HG03469 (cell line): Measurements from ENCODE around the gene CALN1.
"Not testable (repeated sequence)": the region's sequence is repeated elsewhere in the genome, so short reads cannot be mapped to it uniquely, and the experiment has no call there.

Experiments
- ATAC-seq: cut with Tn5 transposase; IDR thresholded peaks from one replicate; pipeline ENCODE4 v1.9.1; 2021; ENCODE audit warnings: mild to moderate bottlenecking, moderate library complexity, moderate number of reproducible peaks; ENCODE audit not compliant: unreplicated experiment

Gene CALN1

DNA sequence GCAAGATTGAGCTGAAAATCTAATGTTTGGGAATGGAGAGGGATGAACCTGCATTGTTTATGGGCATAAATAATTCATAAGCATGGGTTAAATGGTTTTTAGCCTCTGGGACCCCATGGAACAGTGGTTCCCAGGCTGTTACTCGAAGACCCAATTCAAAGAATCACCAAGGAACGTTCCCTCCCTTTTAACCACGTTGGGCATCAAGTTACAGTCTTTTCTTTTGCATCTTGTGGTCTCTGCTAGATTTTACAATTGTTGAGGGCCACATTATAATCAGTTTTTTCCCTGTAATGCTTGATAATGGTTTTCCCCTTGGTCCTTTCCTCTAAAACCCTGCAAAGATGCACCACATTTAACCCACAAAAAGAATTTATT lies 2.5 kb downstream of the CALN1 start:
- ATAC-seq: no peak

DNA sequence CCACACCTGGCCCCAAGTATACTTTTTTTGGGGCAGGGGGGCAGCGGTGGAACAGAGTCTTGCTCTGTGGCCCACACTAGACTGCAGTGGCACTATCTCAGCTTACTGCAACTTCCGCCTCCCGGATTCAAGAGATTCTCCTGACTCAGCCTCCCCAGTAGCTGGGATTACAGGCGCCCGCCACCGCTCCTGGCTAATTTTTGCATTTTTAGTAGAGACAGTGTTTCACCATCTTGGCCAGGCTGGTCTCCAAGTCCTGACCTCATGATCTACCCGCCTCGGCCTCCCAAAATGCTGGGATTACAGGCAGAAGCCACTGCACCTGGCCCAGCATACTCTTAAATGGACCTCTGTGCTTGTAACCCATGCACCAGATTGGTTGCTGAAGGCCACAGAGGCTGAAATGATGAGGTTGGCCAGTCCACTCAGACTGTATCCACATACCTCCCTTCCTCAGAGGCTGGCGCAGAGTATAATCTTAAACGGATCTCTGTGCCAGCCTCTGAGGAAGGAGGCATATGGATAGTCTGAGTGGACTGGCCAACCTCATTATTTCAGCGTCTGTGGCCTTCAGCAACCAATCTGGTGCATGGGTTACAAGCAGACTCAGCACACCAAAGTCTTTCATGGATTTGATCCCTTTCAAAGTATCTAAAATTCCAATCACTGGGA lies 3.0 kb downstream of the CALN1 start:
- ATAC-seq: no peak

DNA sequence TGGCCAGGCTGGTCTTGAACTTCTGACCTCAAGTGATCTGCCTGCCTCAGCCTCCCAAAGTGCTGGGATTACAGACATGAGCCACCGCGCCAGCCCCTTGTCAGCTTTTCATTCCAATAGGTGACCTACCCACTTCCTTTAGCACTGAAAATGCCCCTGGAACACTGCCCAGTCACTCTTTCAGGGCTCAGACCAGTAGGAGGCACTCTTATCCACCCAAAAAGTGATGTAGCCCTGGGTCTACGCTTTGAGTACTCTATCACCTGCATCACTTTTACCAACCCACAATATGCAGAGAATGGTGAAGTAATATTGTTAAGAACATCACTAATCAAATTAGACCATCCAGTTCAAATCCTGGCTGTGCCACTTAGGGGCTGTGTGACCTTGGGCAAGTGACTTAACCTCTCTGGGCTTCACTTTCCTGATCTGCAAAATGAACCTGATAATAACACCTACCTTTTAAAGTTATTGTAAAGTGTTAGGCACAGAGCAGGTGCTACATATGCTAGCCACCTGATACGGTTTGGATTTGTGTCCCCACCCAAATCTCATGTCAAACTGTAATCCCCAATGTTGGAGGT lies 5.2 kb downstream of the CALN1 start:
- ATAC-seq: no peak

DNA sequence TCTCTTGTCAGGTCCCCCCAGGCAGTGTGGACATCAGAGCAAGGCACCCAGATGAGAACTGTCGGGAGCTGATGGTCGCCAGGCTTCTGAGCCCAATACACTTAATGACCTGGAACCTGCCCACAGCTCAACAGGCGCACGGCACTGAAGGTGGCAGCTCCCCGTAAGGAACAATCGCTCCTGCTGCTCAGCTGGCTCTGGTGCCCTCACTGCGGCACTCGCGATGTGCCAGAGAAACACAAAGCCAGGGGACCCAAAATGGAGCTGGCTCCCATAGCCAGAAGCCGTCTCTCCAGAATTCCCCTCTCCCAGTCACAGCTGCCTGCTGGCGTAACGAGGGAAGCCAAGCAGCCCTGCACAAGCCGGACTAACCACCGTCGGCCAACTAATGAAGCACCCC lies 6.3 kb downstream of the CALN1 start:
- no peak for ATAC-seq

DNA sequence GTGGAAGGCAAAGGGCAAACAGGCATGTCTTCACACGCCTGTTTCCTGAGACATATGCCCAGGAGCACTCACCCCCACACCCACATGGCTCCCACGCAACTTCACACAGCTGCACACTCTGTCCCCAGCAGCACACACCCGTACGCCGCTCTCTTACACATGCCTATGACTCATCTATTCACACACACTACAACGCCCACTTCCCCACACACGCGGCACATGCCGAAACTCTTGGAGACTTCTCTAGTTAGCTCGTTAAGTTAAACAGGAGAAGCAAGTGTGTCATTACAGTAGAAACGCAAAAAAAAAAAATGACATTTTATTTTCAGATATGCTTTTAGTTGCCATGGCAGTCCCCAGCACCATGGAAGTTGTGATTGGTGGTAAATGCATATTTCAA lies 6.7 kb downstream of the CALN1 start:
- no peak for ATAC-seq

DNA sequence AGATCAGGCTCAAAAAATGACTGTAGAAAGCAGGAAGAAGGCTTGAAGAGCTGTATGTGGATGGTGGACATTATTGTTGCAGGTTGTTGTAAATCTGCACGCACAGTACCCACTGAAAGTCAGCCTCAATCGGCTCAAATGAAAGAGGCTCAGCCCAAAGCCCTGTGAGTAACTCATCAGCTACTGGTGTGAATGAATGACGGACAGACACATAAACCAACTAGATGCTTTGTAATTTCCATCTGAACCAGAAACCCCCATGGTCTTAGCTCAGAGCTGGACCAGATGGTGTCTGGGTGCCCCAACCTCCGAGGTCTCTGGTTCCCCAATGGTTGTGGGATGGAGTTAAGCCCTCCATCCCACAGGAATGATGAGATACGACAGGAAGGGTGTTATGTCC lies 7.4 kb downstream of the CALN1 start:
- no peak for ATAC-seq

DNA sequence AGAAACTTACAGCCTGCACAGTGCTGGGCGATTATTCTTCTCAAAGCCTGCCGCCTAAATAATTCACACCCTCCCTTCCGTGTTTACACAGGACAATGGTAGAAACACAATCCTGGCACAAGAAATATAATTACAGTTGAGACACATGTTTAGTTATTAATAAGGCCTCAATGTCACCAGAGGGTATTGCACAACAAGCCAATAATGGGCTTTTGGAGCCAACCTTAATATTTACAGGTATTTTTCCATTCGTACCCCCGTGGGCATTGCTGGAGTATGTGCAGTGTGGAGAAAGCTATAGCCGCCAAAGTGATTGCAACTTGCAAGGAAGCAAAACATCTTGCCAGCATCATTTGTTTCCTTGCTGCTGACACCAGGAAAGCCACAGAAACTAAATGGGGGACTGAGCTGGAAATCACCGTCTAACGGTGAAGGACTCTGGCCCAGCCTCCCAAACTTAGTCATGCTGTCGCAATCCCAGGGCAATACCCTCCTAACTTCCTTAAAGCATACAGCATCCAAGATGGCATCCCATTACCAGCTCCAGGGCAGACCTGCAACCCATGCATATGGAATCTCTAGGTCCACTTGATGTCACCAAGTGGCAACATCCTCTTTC lies 8.6 kb downstream of the CALN1 start:
- no peak for ATAC-seq

DNA sequence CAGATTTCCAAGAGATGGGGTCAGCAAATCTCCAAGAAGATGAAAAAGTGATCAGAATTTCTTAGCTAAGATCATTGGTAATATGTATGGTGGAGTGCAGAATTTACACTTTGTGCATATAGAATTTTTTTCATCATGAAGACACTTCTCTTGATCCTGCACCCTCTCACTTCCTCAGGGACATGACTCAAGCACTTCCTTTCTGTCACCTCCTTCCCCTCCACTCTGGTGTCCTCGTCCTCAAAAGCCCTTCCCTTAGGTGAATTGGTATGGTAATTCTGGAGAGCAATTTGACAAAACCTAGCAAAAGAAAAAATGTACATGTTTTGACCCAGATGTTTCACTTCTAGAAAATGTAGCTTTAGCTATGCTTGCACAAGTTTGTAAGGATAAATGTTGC lies 18.1 kb downstream of the CALN1 start:
- ATAC-seq: no peak

DNA sequence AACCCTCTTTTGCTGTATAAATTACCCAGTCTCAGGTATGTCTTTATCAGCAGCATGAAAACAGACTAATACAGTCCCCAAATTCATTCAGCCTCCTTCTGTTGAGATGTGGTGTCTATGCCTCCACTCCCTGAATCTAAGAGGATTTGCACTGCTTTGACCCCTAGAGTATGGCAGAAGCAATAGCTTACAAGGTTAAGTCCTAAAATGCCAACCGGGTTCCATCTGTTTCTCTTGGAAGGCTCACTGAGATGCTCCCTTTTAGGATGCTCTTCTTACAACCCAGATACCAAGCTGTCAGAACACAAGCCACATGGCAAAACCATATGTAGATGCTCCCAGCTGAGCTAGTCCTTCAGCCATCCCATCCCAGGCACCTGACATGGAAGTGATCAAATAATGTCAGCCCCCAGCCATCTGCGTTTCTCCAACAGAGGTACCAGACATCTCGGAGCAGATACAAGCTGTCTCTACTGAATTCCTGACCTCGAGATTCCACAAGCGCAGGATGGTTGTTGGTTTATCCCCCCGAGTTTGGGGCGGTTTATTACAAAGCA lies 20.2 kb downstream of the CALN1 start:
- no peak for ATAC-seq

DNA sequence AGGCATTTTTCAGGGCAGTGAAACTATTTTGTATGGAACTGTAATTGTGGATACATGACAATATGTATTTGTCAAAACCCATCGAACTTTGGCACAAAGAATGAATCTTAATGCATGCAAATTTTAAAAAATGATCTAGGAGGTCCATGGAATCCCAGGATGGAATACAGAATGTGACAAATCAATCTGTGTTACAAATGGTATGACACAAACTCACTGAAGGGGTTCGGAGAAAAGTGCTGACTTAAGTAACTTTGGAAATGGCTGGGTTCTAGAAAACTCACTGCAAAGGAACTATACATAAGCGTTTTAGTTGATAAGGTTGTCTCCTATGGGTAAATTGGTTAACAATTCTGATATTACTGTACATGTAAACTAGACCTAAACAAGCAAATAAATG lies 26.0 kb downstream of the CALN1 start:
- ATAC-seq: no peak

DNA sequence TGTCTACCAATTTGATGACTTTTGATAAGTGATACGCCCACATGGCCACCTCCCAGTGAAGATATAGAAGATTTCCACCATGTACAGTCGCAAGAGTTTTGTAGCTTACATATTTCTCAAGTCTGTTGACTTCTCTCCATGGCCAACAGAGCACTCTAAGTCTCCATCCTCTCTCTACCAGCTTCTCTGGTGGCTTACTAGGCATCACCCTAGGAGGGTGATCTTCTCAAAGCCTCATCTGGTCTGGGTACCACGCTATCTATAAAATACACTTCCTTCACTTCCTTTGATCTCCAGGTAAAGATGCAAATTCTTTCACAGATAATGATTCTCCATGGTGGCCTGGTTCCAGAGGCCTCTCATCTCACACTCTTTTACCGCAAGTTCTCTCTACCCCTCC lies 49.9 kb downstream of the CALN1 start:
- no peak for ATAC-seq

DNA sequence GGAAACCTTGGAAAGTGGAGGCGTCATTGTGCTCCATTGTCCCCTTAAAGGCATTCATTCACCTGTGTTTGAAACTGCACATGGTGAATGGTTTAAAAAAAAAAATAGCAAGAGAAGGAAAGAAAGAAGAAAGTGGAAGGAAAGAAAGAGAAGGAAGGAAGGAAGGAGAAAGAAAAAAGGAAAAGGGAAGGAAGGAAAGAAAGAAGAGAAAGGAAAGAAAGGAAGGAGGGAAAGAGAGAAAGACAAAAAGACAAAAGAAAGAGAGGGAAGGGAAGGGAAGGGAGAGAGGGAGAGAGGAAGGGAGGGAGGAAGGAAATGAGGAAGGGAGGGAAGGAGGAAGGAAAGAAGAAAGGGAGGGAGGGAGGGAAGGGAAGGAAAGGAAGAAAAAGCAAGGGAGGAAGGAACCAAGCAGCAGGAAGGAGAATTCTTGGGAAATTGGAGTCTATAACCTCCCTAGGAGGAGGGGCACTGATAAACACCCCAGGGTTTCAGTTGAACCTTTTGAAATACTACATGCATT lies 66.9 kb downstream of the CALN1 start:
- no peak for ATAC-seq

DNA sequence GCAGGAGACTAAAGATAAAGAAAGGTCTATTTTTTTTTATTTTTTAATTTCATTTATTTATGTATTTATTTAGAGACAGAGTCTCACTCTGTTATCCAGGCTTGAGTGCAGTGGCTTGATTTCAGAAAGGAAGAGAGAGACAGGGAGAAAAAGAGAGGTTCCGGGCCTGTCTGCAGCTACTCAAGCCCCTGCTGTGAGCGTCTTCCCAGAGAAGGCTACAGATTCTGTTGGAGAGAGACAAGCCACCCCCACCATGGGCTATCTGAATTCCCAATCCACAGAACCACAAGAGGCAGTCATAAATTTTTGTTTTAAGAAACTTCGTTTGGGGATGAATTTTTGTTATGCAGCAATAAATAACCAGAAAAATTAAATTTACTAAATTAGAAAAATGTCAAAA lies 68.1 kb downstream of the CALN1 start:
- ATAC-seq: no peak

DNA sequence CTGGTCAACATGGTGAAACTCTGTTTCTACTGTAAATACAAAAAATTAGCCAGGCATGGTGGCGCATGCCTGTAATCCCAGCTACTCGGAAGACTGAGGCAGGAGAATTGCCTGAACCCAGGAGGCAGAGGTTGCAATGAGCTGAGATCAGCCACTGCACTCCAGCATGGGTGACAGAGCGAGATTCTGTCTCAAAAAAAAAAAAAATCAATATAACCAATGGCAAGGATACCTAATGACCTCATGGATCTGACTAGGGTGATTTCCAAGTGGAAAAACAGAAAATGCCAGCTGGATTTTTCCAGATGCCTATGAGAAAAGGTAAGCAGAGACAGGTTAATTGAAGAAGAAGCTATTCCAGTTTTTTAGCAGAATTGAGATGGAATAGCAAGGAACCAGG lies 68.8 kb downstream of the CALN1 start:
- ATAC-seq: not testable (repeated sequence)

DNA sequence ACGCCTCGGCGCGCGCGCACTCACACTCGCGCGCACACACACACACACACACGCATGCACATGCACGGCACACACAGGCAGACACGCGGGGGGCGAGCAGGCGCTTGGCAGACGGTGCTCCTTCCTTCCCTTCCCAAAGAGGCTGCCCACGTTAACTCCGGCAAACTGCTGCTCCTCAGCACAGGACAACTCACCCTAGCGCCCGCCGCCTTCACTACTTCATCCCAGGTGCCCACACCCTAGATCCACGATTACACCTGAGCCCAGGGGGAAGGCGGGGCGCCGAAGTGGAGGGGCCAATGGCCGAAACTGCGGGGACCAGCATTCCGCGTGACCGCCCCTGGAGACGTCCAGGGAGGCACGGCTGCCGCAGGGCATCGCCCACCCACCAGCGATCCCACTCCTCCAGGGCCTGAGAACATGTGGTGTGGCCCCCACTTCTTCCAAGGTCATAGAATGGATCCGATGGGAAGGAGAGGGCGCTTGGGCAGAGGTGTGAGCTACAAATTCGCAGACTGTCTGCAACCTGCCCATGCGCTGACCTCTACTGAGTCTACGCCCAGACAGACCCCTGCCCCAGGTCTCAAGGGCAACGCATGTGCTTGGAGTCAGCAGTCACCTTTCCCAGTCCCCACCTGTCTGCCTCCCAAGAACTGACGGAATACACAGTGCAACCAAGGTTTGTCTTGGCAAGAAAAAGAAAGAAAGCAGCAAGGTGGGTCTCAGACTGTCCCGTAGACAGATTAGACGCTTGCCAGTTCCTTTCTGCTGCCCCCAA lies 74.6 kb downstream of the CALN1 start:
- ATAC-seq: no peak

DNA sequence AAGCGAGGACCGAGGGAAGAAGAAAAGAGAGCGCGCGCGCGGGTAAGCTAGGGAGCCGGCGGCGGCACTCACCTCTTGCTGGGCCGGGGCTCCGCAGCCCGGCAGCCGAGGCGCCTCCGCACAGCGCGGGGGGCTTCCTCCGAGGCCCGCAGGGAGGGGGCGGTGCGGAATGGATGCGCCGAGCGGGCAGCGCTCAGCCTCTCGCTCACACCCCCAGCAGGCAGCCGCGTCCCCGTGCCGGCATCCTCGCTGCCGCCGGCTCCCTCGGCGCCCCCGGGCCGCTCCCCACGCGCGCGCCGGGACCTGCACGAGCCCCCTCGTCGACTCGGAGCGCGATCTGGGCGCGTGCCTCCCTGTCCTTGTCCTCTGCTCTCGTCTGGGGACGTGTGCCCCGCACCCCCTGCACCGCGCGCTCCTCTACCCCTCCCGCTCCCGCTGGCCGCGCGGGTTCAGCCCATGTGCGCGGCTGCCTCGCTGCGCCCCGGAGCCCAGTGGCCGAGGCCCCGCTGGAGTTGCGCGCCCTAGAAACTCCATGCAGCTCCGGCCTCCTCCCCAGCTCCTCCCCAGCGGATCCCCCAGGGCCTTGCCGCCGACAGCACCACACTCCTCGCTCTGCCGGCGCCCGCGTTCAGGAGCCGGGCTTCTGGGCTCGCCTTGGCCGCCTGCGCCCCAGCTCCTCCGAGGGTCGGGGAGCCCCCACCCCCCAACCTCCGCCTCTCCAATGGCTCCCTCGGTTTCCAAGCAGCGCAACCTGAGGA lies 75.3 kb downstream of the CALN1 start:
- no peak for ATAC-seq

DNA sequence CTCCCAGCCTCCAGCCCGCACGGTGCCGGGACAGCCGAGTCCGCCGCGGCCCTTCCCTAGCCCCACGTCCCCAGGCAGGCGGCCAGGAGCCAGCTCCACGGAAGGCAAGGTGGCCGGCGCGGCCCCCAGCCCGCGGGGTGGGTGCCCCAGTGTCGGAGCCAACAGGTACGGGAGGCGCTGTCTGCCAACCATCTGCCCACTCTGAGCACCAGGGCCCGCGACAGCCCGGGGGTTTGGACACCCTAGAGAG lies 75.8 kb downstream of the CALN1 start:
- ATAC-seq: no peak

DNA sequence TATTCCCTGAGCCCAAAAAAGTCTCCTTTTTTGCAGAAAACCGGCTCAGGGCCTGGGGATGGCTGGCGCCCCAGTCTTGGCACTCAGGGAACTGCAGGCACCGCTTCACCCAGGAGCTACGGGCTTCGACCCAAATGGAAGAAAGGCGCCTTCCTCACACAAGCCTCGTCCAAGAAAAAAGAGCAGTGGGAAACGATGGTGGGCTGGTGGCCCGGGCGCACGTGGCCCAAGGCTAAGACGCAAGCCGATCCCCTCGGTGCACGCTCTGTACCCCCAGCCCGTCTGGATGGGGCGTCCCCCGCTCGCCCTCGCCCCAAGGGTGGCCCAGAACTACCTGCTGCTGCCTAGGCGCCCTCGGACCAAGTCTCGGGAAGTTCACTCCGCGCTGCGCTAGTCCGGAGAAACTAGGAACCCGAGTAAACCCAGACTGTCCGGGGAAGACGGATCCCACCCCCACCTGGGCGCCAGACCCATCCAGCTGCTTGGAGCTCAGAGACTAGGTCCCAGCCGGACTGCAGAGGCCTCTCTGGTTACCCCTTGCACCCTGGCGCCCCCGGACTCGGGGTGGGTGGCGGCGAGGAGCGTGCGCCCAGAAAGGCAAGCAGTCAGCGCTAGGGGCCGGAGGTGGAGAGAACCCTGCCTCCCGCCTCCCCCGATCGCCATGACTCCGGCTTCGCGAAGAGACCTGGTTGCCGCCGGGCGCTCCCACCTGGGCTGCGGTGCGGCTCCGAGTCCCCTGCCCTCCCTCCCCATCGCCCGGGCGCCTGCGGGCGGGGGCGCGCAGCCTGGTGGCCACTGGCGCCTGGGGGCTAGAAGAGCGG lies 76.4 kb downstream of the CALN1 start:
- ATAC-seq: no peak

DNA sequence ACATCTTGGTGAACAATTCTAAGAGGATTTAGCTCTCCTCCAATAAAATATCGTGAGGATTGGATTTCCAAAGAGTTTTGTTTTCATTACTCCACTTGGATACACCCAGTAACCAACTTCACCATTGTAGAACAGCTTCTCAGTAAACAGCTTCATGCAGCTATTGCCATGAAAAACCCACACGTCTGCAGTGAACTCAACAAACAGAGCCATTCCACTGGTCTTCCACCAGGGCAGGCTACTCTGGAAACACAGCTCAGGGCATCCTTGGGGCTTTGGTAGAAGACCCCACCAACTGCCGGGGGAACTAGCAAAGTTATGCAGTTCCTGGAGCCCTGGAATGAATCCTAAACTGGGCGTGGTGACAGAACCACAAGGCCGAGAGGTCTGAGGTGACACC lies 77.4 kb downstream of the CALN1 start:
- ATAC-seq: no peak

DNA sequence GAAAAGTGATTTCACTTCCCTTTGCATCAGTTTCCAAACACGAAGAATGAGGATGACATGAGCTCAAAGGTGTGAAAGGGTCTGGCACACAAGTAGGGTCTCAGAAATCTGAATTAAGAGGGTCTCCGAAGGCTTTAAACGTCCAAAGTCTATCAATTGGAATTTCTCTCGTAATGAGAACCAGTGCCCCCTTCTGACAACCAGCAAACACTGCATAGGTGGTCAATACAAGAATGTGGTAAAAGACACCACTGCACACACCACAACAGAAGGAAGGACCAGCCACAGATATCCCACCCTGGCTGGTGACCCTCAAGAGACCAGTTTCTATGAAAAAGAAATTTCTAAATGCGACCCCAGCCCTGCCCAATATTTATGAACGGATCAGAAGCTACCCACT lies 78.1 kb downstream of the CALN1 start:
- ATAC-seq: no peak
